Measurements from ENCODE around the gene KMT5C. TPM values are rescaled to one million over a fixed set of nuclear protein-coding genes. Genes with fewer than 3 reads are reported as not detected.

Gene KMT5C
- total RNA-seq, 1 donor from 2014 or later, result 105 TPM

GRCh38 chr19:55315956-55316525 lies 23.6 kb upstream of the KMT5C start:
- Mint-ChIP-seq H3K4me1 (ENCODE audit: low read depth, unreplicated experiment) (peaks cover 5% of the 10 kb centered on the region), H3K27ac (ENCODE audit: unreplicated experiment) (no peak overlapping the region), H3K36me3 (ENCODE audit: unreplicated experiment) (peaks cover 4% of the 10 kb centered on the region), H3K27me3 (ENCODE audit: unreplicated experiment) (peaks cover 9% of the 10 kb centered on the region), H3K9me3 (ENCODE audit: unreplicated experiment) (peaks cover 5% of the 10 kb centered on the region), H3K4me3 (ENCODE audit: unreplicated experiment) (no peak overlapping the region)
- DNase-seq, result no peak
- no peak for TF ChIP-seq CTCF (IDR thresholded peaks at IDR 0.05; ENCODE audit: partially characterized antibody, unreplicated experiment)

GRCh38 chr19:55316646-55317045 lies 23.0 kb upstream of the KMT5C start:
- H3K36me3 Mint-ChIP-seq (ENCODE audit: unreplicated experiment), result peaks cover 4% of the 10 kb centered on the region
- peaks cover 11% of the 10 kb centered on the region for H3K27me3 Mint-ChIP-seq (ENCODE audit: unreplicated experiment)
- no peak overlapping the region for H3K4me3 Mint-ChIP-seq (ENCODE audit: unreplicated experiment)
- no peak overlapping the region for H3K27ac Mint-ChIP-seq (ENCODE audit: unreplicated experiment)
- peaks cover 5% of the 10 kb centered on the region for H3K4me1 Mint-ChIP-seq (ENCODE audit: low read depth, unreplicated experiment)
- H3K9me3 Mint-ChIP-seq (ENCODE audit: unreplicated experiment), result peaks cover 7% of the 10 kb centered on the region
- no peak for DNase-seq
- TF ChIP-seq CTCF (IDR thresholded peaks at IDR 0.05; ENCODE audit: partially characterized antibody, unreplicated experiment), result no peak

- H3K36me3 Mint-ChIP-seq (ENCODE audit: unreplicated experiment), result no peaks in the 10 kb centered on the region
- peaks cover 14% of the 10 kb centered on the region for H3K27me3 Mint-ChIP-seq (ENCODE audit: unreplicated experiment)
- H3K4me3 Mint-ChIP-seq (ENCODE audit: unreplicated experiment), result peak overlapping the region; percentile 63
- H3K4me1 Mint-ChIP-seq (ENCODE audit: low read depth, unreplicated experiment), result no peaks in the 10 kb centered on the region
- DNase-seq, result peak; percentile 83
- TF ChIP-seq CTCF (IDR thresholded peaks at IDR 0.05; ENCODE audit: partially characterized antibody, unreplicated experiment), result no peak
- H3K9me3 Mint-ChIP-seq (ENCODE audit: unreplicated experiment), result peaks cover 9% of the 10 kb centered on the region
- H3K27ac Mint-ChIP-seq (ENCODE audit: unreplicated experiment), result peak overlapping the region; percentile 28
Observed at GRCh38 chr19:55319785-55320184, 19.9 kb upstream of the KMT5C start.

GRCh38 chr19:55320844-55321419 lies 18.7 kb upstream of the KMT5C start:
- H3K27me3 Mint-ChIP-seq (ENCODE audit: unreplicated experiment), result peaks cover 14% of the 10 kb centered on the region
- TF ChIP-seq CTCF (IDR thresholded peaks at IDR 0.05; ENCODE audit: partially characterized antibody, unreplicated experiment), result no peak
- H3K36me3 Mint-ChIP-seq (ENCODE audit: unreplicated experiment), result no peaks in the 10 kb centered on the region
- no peak overlapping the region for H3K4me3 Mint-ChIP-seq (ENCODE audit: unreplicated experiment)
- H3K27ac Mint-ChIP-seq (ENCODE audit: unreplicated experiment), result no peak overlapping the region
- DNase-seq, result no peak
- no peaks in the 10 kb centered on the region for H3K4me1 Mint-ChIP-seq (ENCODE audit: low read depth, unreplicated experiment)
- peaks cover 8% of the 10 kb centered on the region for H3K9me3 Mint-ChIP-seq (ENCODE audit: unreplicated experiment)

GRCh38 chr19:55321466-55322137 lies 18.1 kb upstream of the KMT5C start:
- peaks cover 11% of the 10 kb centered on the region for H3K9me3 Mint-ChIP-seq (ENCODE audit: unreplicated experiment)
- no peak overlapping the region for H3K27ac Mint-ChIP-seq (ENCODE audit: unreplicated experiment)
- no peaks in the 10 kb centered on the region for H3K36me3 Mint-ChIP-seq (ENCODE audit: unreplicated experiment)
- H3K4me1 Mint-ChIP-seq (ENCODE audit: low read depth, unreplicated experiment), result no peaks in the 10 kb centered on the region
- H3K4me3 Mint-ChIP-seq (ENCODE audit: unreplicated experiment), result no peak overlapping the region
- H3K27me3 Mint-ChIP-seq (ENCODE audit: unreplicated experiment), result peaks cover 14% of the 10 kb centered on the region
- no peak for TF ChIP-seq CTCF (IDR thresholded peaks at IDR 0.05; ENCODE audit: partially characterized antibody, unreplicated experiment)
- DNase-seq, result no peak

All from glutamatergic neuron (in vitro differentiated cells).